Effector memory CD4-positive, alpha-beta T cell (primary cell): Measurements from ENCODE around the gene LIPH.
"Not testable (repeated sequence)": the region's sequence is repeated elsewhere in the genome, so short reads cannot be mapped to it uniquely, and the experiment has no call there.

Experiments used
- DNase-seq, 3 donors: peaks; one replicate each; pipeline ENCODE4 v3.0.0-alpha.2; 2020
- H3K27ac ChIP-seq: 2 replicates; pipeline ENCODE4 v1.7.0; 2013; ENCODE audit warnings: mild to moderate bottlenecking, low read length, moderate library complexity; ENCODE audit not compliant: insufficient read depth, poor library complexity, severe bottlenecking
- H3K27me3 ChIP-seq: replicated peaks from 2 replicates; pipeline ENCODE4 v1.7.0; 2013; ENCODE audit warnings: mild to moderate bottlenecking, low read length; ENCODE audit not compliant: insufficient read depth, control insufficient read depth, poor library complexity, severe bottlenecking
- H3K36me3 ChIP-seq: 2 replicates; pipeline ENCODE4 v1.7.0; 2013; ENCODE audit warnings: mild to moderate bottlenecking, low read length, moderate library complexity; ENCODE audit not compliant: control insufficient read depth, insufficient read depth
- H3K4me1 ChIP-seq: 2 replicates; pipeline ENCODE4 v1.7.0; 2013; ENCODE audit warnings: low read length, mild to moderate bottlenecking; ENCODE audit not compliant: control insufficient read depth, insufficient read depth, poor library complexity, severe bottlenecking
- H3K4me3 ChIP-seq: 2 replicates; pipeline ENCODE4 v1.7.0; 2013; ENCODE audit warnings: low read length, low read depth, mild to moderate bottlenecking; ENCODE audit not compliant: insufficient read depth, poor library complexity, severe bottlenecking
- H3K9me3 ChIP-seq: 2 replicates; pipeline ENCODE4 v1.7.0; 2013; ENCODE audit warnings: mild to moderate bottlenecking, low read length, moderate library complexity; ENCODE audit not compliant: control insufficient read depth

LIPH gene

GRCh38 chr3:185473290-185473815 lies 79.0 kb downstream of the LIPH start:
- Histone ChIP-seq H3K27me3 (no peaks in the 10 kb centered on the region), H3K4me1 (no peaks in the 10 kb centered on the region), H3K36me3 (peaks cover 4% of the 10 kb centered on the region), H3K4me3 (no peak overlapping the region), H3K9me3 (no peaks in the 10 kb centered on the region), H3K27ac (no peak overlapping the region)
- DNase-seq, result no peak

- H3K9me3 ChIP-seq, result no peaks in the 10 kb centered on the region
- no peak overlapping the region for H3K4me3 ChIP-seq
- H3K36me3 ChIP-seq, result no peaks in the 10 kb centered on the region
- no peak overlapping the region for H3K27ac ChIP-seq
- H3K27me3 ChIP-seq, result no peaks in the 10 kb centered on the region
- H3K4me1 ChIP-seq, result no peaks in the 10 kb centered on the region
- no peak for DNase-seq
These were observed 82.1 kb downstream of the LIPH start for GRCh38 chr3:185470323-185470722.

GRCh38 chr3:185469542-185469941 lies 82.8 kb downstream of the LIPH start:
- H3K9me3 ChIP-seq, result no peaks in the 10 kb centered on the region
- no peaks in the 10 kb centered on the region for H3K36me3 ChIP-seq
- no peak for DNase-seq
- H3K4me3 ChIP-seq, result no peak overlapping the region
- no peaks in the 10 kb centered on the region for H3K4me1 ChIP-seq
- no peak overlapping the region for H3K27ac ChIP-seq
- H3K27me3 ChIP-seq, result no peaks in the 10 kb centered on the region

GRCh38 chr3:185466123-185466522 lies 86.3 kb downstream of the LIPH start:
- H3K4me1 ChIP-seq, H3K9me3 ChIP-seq, H3K4me3 ChIP-seq, H3K27ac ChIP-seq, DNase-seq, H3K36me3 ChIP-seq, H3K27me3 ChIP-seq: not testable (repeated sequence)

- no peaks in the 10 kb centered on the region for H3K27me3 ChIP-seq
- no peaks in the 10 kb centered on the region for H3K36me3 ChIP-seq
- H3K4me1 ChIP-seq, result no peaks in the 10 kb centered on the region
- H3K4me3 ChIP-seq, result no peak overlapping the region
- H3K9me3 ChIP-seq, result no peaks in the 10 kb centered on the region
- H3K27ac ChIP-seq, result no peak overlapping the region
- no peak for DNase-seq
These were observed 86.9 kb downstream of the LIPH start for GRCh38 chr3:185465471-185465870.

- no peaks in the 10 kb centered on the region for H3K27me3 ChIP-seq
- H3K36me3 ChIP-seq, result no peaks in the 10 kb centered on the region
- DNase-seq, result no peak
- H3K27ac ChIP-seq, result no peak overlapping the region
- H3K4me1 ChIP-seq, result no peaks in the 10 kb centered on the region
- H3K4me3 ChIP-seq, result no peak overlapping the region
- H3K9me3 ChIP-seq, result no peaks in the 10 kb centered on the region
These were observed 91.6 kb downstream of the LIPH start for GRCh38 chr3:185460719-185461350.

- Histone ChIP-seq H3K36me3 (no peaks in the 10 kb centered on the region), H3K4me1 (no peaks in the 10 kb centered on the region), H3K27me3 (no peaks in the 10 kb centered on the region), H3K27ac (no peak overlapping the region), H3K9me3 (no peaks in the 10 kb centered on the region), H3K4me3 (no peak overlapping the region)
- no peak for DNase-seq
These were observed 92.1 kb downstream of the LIPH start for GRCh38 chr3:185460309-185460708.

GRCh38 chr3:185457376-185457775 lies 95.0 kb downstream of the LIPH start:
- Histone ChIP-seq H3K27me3 (no peaks in the 10 kb centered on the region), H3K4me1 (no peaks in the 10 kb centered on the region), H3K9me3 (no peaks in the 10 kb centered on the region), H3K27ac (no peak overlapping the region), H3K4me3 (no peak overlapping the region), H3K36me3 (no peaks in the 10 kb centered on the region)
- no peak for DNase-seq
